Measurements from ENCODE around the gene C17orf107.

DNA sequence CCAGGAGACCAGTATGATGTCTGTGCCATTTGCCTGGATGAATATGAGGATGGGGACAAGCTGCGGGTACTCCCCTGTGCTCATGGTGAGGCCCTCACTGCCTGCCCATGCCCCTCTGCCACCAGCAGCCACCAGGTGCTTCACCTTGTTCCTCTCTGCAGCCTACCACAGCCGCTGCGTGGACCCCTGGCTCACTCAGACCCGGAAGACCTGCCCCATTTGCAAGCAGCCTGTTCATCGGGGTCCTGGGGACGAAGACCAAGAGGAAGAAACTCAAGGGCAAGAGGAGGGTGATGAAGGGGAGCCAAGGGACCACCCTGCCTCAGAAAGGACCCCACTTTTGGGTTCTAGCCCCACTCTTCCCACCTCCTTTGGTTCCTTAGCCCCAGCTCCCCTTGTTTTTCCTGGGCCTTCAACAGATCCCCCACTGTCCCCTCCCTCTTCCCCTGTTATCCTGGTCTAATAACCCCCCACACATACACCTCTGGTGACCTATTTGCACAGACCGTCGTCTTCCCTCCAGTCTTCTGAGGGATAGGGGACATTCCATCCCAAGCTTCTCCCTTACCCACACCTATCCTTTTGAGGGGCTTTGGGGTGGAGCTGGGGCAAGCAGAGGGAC lies 45.3 kb downstream of the C17orf107 start:
- TF ChIP-seq ZNF274 (IDR thresholded peaks at IDR 0.05; ENCODE audit: low read depth, low read length) (no peak), YY1 (IDR thresholded peaks at IDR 0.05; ENCODE audit: insufficient read depth, insufficient read length) (no peak), SUZ12 (IDR thresholded peaks at IDR 0.05; ENCODE audit: extremely low read depth, insufficient read depth, insufficient read length) (no peak)
